ENCODE measurements around the gene CMC2.

CMC2 gene

DNA sequence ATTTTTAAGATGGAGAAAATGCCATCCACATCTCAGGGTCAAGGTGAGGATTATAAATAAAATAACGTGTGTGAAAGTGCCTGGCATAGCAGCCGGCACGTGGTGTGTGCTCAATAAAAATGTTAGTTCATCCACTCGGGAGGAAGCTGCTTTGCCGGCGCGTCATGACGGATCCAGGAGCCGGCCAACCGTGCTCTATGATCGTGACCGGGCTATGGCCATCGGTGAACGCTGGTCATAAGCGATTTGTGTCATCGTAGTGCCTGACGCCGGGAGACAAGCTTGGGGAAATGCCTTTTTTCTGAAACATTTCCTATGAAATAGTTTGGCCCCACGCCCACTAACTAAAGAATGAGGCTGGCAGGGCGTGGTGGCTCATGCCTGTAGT, 74.0 kb downstream of the CMC2 start:
- peak; percentile 34 for DNase-seq (ENCODE audit: low spot score)
- peak overlapping the region; percentile 67 for H3K27ac ChIP-seq
- POLR2A ChIA-PET (ENCODE audit: low non-redundant PET): no interaction called here
- no peak for TF ChIP-seq CTCF (conservative IDR thresholded peaks at IDR 0.05; ENCODE audit: low read depth)
- CTCF ChIA-PET: no interaction called here

GRCh38 chr16:80931801-80932707, 74.6 kb downstream of the CMC2 start:
- CTCF ChIA-PET: no interaction called here
- DNase-seq (ENCODE audit: low spot score): no peak
- no peak for TF ChIP-seq CTCF (conservative IDR thresholded peaks at IDR 0.05; ENCODE audit: low read depth)
- peak overlapping the region; percentile 67 for H3K27ac ChIP-seq
- POLR2A ChIA-PET (ENCODE audit: low non-redundant PET): no interaction called here

DNA sequence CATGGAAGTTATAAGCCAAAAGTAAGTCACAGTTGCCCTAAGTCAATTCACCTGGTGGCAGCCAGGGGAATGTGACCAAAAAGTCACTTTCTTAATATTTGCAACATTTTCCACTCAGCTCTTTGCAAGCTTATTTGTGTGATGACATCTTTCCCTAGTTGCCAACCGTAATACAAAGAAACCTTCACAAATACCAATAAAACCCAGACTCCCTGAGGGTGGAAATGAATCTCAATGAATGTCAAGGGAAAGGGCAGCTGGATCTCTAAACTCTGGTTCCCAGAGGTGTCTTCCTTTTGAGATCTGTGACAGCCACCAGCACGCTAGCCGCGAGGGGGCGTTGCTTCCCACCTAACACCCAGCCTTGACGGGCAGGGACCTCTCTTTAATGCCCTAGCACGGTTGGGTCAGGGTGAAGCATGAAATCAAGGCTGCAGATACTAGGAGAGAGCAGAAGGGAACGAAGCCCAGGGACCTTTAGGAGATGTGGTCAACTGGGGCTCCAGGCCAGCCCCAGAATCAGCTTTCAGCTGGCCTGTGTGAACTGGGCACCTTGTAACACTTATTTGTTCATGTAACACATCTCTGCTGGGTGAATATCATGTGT, 82.2 kb downstream of the CMC2 start:
- H3K27ac ChIP-seq: no peak overlapping the region
- no peak for DNase-seq (ENCODE audit: low spot score)
- ChIA-PET POLR2A (ENCODE audit: low non-redundant PET) (no interaction called here), CTCF (interaction anchor here (0.6 to 0.7 kb wide), 2 partner anchors 34 to 48 kb away, joined by 3 read pairs; no protein-coding TSS in a partner anchor)
- TF ChIP-seq CTCF (conservative IDR thresholded peaks at IDR 0.05; ENCODE audit: low read depth): 0 out of 2 replicates have a peak, but pooled peaks have one; percentile 12

GRCh38 chr16:80923356-80923755, 83.3 kb downstream of the CMC2 start:
- TF ChIP-seq CTCF (conservative IDR thresholded peaks at IDR 0.05; ENCODE audit: low read depth): no peak
- H3K27ac ChIP-seq: no peak overlapping the region
- CTCF ChIA-PET: no interaction called here
- no peak for DNase-seq (ENCODE audit: low spot score)
- POLR2A ChIA-PET (ENCODE audit: low non-redundant PET): no interaction called here

Measured in RWPE1 (cell line).